GM23338 (cell line): Measurements from ENCODE around the gene KNOP1.

ENCODE experiments used
- CREB1 ChIP-seq: fragments of 250-450 bp; sonication (Bioruptor Pico); IDR thresholded peaks from 2 replicates; pipeline ENCODE4 v1.5.0; 2020; ENCODE audit warnings: low read depth, mild to moderate bottlenecking, moderate library complexity
- CTCF ChIP-seq, 2 experiments: fragments of 200-600 bp in 1 of 2; sonication (generic) in 1 of 2; conservative IDR thresholded peaks; 2 replicates each; pipeline versions ENCODE4 v1.5.1 to v1.6.1; 2016 to 2017; ENCODE audit warnings: antibody characterized with exemption in 2 of 2, low read depth in 2 of 2, mild to moderate bottlenecking in 2 of 2, moderate library complexity in 1 of 2
- ETS1 ChIP-seq: IDR thresholded peaks from 2 replicates; pipeline ENCODE4 v1.6.1; 2016; ENCODE audit warnings: antibody characterized with exemption
- EZH2 ChIP-seq: fragments of 200-600 bp; sonication (generic); IDR thresholded peaks from one replicate; pipeline ENCODE4 v1.8.0; 2017; ENCODE audit warnings: antibody characterized with exemption, mild to moderate bottlenecking, low read depth; ENCODE audit not compliant: unreplicated experiment
- POLR2AphosphoS5 ChIP-seq: IDR thresholded peaks from 2 replicates; pipeline ENCODE4 v1.6.1; 2016; ENCODE audit warnings: antibody characterized with exemption, low read depth
- REST ChIP-seq: IDR thresholded peaks from one replicate; pipeline ENCODE4 v1.6.1; 2018; ENCODE audit warnings: antibody characterized with exemption; ENCODE audit not compliant: unreplicated experiment

GRCh38 chr16:19746561-19746960 is 28.5 kb upstream of the KNOP1 start:
- TF ChIP-seq CTCF (conservative IDR thresholded peaks at IDR 0.05; ENCODE audit: low read depth in 2 of 2) (no peak), CREB1 (CRISPR knock-in tag) (no peak), POLR2AphosphoS5 (no peak), REST (no peak), ETS1 (no peak), EZH2 (no peak)
